ENCODE data around the gene RAB34. TPM values are rescaled to one million over a fixed set of nuclear protein-coding genes. Genes with fewer than 3 reads are reported as not detected.

Gene RAB34
- total RNA-seq, 1 donor from 2014 or later: 172 TPM

DNA sequence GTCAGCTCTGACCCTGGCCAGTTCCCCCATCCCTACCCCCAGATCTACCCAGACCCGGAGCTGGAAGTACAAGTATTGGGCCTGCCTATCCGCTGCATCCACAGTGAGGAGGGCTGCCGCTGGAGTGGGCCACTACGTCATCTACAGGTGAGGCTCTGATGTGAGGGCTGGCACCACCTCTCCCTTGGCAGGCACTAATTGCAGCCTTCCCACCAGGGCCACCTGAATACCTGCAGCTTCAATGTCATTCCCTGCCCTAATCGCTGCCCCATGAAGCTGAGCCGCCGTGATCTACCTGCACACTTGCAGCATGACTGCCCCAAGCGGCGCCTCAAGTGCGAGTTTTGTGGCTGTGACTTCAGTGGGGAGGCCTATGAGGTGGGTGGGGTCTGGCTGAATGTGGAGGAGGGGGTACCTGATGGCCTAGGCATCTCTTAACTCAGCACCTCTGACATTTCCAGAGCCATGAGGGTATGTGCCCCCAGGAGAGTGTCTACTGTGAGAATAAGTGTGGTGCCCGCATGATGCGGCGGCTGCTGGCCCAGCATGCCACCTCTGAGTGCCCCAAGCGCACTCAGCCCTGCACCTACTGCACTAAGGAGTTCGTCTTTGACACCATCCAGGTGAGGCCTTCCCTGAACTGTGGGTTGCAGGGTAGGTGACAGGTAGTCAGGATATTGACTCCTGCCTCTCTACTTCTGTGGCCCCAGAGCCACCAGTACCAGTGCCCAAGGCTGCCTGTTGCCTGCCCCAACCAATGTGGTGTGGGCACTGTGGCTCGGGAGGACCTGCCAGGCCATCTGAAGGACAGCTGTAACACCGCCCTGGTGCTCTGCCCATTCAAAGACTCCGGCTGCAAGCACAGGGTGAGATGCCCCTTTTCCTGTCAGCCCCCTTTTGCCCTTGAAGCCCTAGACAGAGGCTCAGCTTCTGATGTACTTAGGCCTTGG, 30.4 kb upstream of the RAB34 start:
- no peak overlapping the region for H3K4me3 ChIP-seq
- no peak for DNase-seq (ENCODE audit: low spot score in 2 of 2)
- H3K27ac ChIP-seq: peak overlapping the region; percentile 88 to 98
- H3K9me3 ChIP-seq: no peaks in the 10 kb centered on the region
- intact Hi-C loops (cut with DNase I): no loop called here
- H3K4me1 ChIP-seq: peaks cover 15 to 29% of the 10 kb centered on the region in 2 donors
- TF ChIP-seq, protein P1, sequence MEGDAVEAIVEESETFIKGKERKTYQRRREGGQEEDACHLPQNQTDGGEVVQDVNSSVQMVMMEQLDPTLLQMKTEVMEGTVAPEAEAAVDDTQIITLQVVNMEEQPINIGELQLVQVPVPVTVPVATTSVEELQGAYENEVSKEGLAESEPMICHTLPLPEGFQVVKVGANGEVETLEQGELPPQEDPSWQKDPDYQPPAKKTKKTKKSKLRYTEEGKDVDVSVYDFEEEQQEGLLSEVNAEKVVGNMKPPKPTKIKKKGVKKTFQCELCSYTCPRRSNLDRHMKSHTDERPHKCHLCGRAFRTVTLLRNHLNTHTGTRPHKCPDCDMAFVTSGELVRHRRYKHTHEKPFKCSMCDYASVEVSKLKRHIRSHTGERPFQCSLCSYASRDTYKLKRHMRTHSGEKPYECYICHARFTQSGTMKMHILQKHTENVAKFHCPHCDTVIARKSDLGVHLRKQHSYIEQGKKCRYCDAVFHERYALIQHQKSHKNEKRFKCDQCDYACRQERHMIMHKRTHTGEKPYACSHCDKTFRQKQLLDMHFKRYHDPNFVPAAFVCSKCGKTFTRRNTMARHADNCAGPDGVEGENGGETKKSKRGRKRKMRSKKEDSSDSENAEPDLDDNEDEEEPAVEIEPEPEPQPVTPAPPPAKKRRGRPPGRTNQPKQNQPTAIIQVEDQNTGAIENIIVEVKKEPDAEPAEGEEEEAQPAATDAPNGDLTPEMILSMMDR (IDR thresholded peaks at IDR 0.05): no peak
- H3K36me3 ChIP-seq: peaks cover 7 to 18% of the 10 kb centered on the region in 2 donors
- no peaks in the 10 kb centered on the region for H3K27me3 ChIP-seq

DNA sequence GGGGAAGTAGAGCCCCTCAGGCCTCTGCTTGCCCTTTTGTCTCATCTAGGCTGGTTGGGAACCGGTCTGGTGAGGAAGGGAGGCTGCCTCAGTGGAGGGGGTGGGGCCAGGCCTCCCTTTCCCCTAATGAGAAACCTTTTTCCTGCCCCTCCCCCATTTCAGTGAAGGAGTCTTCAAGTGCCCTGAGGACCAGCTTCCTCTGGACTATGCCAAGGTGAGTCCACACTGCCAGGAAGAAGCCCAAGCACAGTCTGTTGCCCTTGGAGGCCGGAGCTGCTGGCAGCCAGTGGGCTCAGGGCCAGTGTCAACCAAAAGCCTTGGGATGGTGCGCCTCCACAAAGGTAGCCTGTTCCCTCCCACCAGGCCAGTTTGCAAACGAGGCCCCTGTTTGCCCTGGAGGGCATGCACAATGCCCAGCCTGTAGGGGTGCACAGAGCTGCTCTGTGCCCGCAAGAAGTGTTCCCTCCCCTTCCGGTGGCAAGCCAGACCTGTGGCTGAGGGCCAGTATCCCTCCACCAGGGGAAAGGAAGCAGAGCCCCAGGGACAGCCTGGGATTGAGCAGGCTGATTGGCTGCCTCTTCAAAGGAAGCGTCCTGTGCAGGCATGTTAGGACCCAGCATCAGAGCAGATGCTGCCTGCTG, 29.5 kb upstream of the RAB34 start:
- H3K27ac ChIP-seq: peak overlapping the region; percentile 88 to 98
- TF ChIP-seq, protein P1 (IDR thresholded peaks at IDR 0.05): no peak
- no peak for DNase-seq (ENCODE audit: low spot score in 2 of 2)
- peaks cover 7 to 18% of the 10 kb centered on the region in 2 donors for H3K36me3 ChIP-seq
- intact Hi-C loops (cut with DNase I): no loop called here
- H3K27me3 ChIP-seq: no peaks in the 10 kb centered on the region
- H3K4me1 ChIP-seq: peaks cover 15 to 34% of the 10 kb centered on the region in 2 donors
- H3K4me3 ChIP-seq: no peak overlapping the region
- H3K9me3 ChIP-seq: no peaks in the 10 kb centered on the region

DNA sequence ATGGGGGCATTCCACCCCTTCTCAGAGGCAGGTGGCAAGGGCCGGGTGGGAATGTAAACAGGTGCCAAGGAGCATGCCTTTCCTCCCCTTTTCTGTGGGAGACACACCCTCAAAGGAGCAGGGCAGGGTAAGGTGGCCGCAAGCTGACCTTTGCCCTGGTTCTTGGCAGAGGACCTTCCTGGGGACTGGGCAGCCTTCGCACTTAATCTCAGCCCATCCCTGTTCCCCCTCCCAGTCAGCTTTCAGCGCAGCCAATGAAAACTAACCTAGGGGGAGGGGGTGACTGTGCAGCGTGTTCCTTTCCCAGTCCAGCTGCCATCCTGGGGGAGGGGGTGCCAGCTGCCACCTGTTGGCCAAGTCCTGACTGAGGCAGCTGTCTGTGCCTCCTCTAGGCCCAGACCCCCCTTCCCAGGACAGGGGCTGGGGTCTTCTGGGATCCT, 29.0 kb upstream of the RAB34 start:
- Histone ChIP-seq H3K4me3 (no peak overlapping the region), H3K27ac (peak overlapping the region; percentile 88 to 98)
- intact Hi-C loops (cut with DNase I): no loop called here

DNA sequence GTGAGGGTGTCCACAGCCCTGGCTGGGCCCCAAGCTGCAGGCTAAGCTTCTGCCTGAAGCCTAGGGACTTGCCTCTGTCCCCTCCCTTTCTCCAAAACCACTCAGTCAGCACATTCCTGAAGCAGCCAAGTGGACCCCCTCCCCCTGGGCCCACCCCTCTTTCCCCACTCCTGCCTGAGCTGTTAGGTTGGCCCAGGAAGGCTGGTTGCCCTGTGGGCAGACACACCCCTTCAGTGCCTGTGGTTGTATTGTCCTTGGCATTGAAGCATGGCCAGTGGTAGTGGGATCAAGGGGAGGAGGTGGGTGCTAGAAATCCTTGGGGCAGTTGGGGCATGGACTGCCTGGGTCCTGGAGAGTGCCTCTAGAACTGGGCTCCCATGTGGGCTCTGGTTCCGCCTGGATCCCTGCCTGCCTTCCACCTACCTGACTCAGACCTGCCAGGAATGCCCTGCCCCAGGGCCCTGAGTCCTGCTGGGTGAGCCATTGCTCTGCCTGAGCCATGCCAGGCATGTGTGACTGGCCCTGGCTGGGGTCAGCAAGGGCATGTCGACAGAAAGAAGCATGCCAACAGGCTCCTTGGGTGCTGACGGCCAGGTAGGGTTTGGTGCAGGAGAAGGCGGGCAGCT, 28.2 kb upstream of the RAB34 start:
- intact Hi-C loops (cut with DNase I): no loop called here
- peak overlapping the region; percentile 88 to 98 for H3K27ac ChIP-seq
- peaks cover 7 to 18% of the 10 kb centered on the region in 2 donors for H3K36me3 ChIP-seq
- H3K4me1 ChIP-seq: peaks cover 15 to 34% of the 10 kb centered on the region in 2 donors
- H3K4me3 ChIP-seq: peak overlapping the region; percentile 88 to 91
- H3K27me3 ChIP-seq: no peaks in the 10 kb centered on the region
- no peak for DNase-seq (ENCODE audit: low spot score in 2 of 2)
- H3K9me3 ChIP-seq: no peaks in the 10 kb centered on the region
- TF ChIP-seq, protein P1 (IDR thresholded peaks at IDR 0.05): no peak

More for the DNA sequence above, 29.0 kb upstream of the RAB34 start:
- Histone ChIP-seq H3K27me3 (no peaks in the 10 kb centered on the region), H3K36me3 (peaks cover 7 to 18% of the 10 kb centered on the region in 2 donors), H3K4me1 (peaks cover 15 to 34% of the 10 kb centered on the region in 2 donors), H3K9me3 (no peaks in the 10 kb centered on the region)
- TF ChIP-seq, protein P1 (IDR thresholded peaks at IDR 0.05): no peak
- DNase-seq (ENCODE audit: low spot score in 2 of 2): no peak

DNA sequence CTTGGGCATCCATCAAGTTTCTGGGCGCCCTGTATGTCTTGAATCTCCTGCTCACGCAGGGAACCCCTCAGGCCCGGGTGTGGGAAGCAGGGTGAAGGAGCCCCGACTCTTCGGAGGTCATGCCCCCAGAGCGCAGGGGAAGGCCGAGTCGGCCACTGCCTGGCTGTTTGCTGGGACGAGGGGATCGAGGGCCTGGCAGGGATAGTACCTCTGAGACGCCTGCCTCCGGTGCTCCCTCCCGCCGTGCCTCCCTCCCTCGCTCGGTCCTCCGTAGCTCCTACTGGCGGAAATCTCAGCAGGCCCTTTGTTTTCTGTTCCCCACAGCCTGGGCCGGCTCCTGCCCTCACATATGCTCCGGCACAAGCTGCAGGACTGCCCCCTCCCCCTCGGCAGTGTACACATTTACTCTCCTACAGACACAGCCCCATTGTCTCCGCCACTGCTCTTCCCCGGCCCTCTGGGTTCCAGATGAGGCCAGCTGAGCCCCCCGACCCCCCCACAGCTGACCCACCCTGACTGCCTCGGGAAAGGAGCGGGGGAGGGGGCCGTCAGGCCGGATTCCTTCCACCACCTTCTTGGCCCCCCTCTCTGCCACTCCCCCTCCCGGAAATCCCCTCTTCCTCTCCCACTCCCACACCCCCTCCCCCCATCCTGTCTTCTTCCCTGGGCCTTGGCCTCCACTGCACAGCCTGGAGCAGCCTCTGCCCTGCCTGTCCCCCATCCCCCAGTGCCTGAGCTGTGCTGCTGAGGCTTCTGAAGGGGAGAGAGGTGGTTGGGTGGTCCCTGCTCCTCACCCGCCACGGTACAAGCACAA, 27.5 kb upstream of the RAB34 start:
- H3K9me3 ChIP-seq: no peaks in the 10 kb centered on the region
- H3K36me3 ChIP-seq: peaks cover 7 to 18% of the 10 kb centered on the region in 2 donors
- intact Hi-C loops (cut with DNase I): no loop called here
- H3K27ac ChIP-seq: peak overlapping the region; percentile 88 to 98
- H3K4me1 ChIP-seq: peaks cover 15 to 34% of the 10 kb centered on the region in 2 donors
- peak overlapping the region; percentile 88 to 91 for H3K4me3 ChIP-seq
- TF ChIP-seq, protein P1 (IDR thresholded peaks at IDR 0.05): no peak
- DNase-seq (ENCODE audit: low spot score in 2 of 2): no peak
- H3K27me3 ChIP-seq: no peaks in the 10 kb centered on the region
